NCI-H1092 treated with DMSO at 0.1 percent for 48 hours (cell line): ENCODE results near the gene ADAMTS3.
"Not testable (repeated sequence)": the region's sequence is repeated elsewhere in the genome, so short reads cannot be mapped to it uniquely, and the experiment has no call there.

Source experiments
- DNase-seq: peaks from one replicate; lab custom pipeline; 2025; lab: John Stamatoyannopoulos, UW

The ADAMTS3 gene

GRCh38 chr4:72552447-72552846, 16.6 kb downstream of the ADAMTS3 start:
- no peak for DNase-seq

- no peak for DNase-seq
These were observed 22.6 kb downstream of the ADAMTS3 start for GRCh38 chr4:72546456-72546855.

GRCh38 chr4:72540694-72541093, 28.3 kb downstream of the ADAMTS3 start:
- DNase-seq: not testable (repeated sequence)

GRCh38 chr4:72538006-72538405, 31.0 kb downstream of the ADAMTS3 start:
- DNase-seq: no peak

- DNase-seq: no peak
These were observed 32.6 kb downstream of the ADAMTS3 start for GRCh38 chr4:72536443-72536842.

- DNase-seq: no peak
These were observed 37.2 kb downstream of the ADAMTS3 start for GRCh38 chr4:72531768-72532290.

- DNase-seq: no peak
These were observed 37.7 kb downstream of the ADAMTS3 start for GRCh38 chr4:72531322-72531721.

- DNase-seq: no peak
These were observed 39.7 kb downstream of the ADAMTS3 start for GRCh38 chr4:72529148-72529822.

- DNase-seq: no peak
These were observed 41.9 kb downstream of the ADAMTS3 start for GRCh38 chr4:72527038-72527646.

- DNase-seq: no peak
These were observed 43.1 kb downstream of the ADAMTS3 start for GRCh38 chr4:72525938-72526337.

- DNase-seq: no peak
These were observed 46.6 kb downstream of the ADAMTS3 start for GRCh38 chr4:72522440-72522839.

GRCh38 chr4:72513227-72513626, 55.8 kb downstream of the ADAMTS3 start:
- DNase-seq: no peak

- DNase-seq: no peak
These were observed 61.1 kb downstream of the ADAMTS3 start for GRCh38 chr4:72507860-72508419.

GRCh38 chr4:72507167-72507566, 61.9 kb downstream of the ADAMTS3 start:
- DNase-seq: no peak

GRCh38 chr4:72505314-72505744, 63.7 kb downstream of the ADAMTS3 start:
- DNase-seq: peak; percentile 6

GRCh38 chr4:72500214-72500613, 68.8 kb downstream of the ADAMTS3 start:
- DNase-seq: no peak

GRCh38 chr4:72496119-72496518, 72.9 kb downstream of the ADAMTS3 start:
- DNase-seq: no peak

- DNase-seq: no peak
These were observed 74.9 kb downstream of the ADAMTS3 start for GRCh38 chr4:72494156-72494555.

- no peak for DNase-seq
These were observed 79.8 kb downstream of the ADAMTS3 start for GRCh38 chr4:72489267-72489666.

- no peak for DNase-seq
These were observed 82.0 kb downstream of the ADAMTS3 start for GRCh38 chr4:72486991-72487390.

- no peak for DNase-seq
These were observed 84.0 kb downstream of the ADAMTS3 start for GRCh38 chr4:72484981-72485380.

GRCh38 chr4:72473434-72473900, 95.6 kb downstream of the ADAMTS3 start:
- DNase-seq: no peak

GRCh38 chr4:72471816-72472215, 97.2 kb downstream of the ADAMTS3 start:
- DNase-seq: no peak
